Measurements from ENCODE around the gene CDH4. TPM values are rescaled to one million over a fixed set of nuclear protein-coding genes. Genes with fewer than 3 reads are reported as not detected.

Gene CDH4
- total and polyA plus RNA-seq, 2 of the 8 experiments (the other 6 are each of a cell fraction or from before 2014, with no cell fraction given): 4.3 to 7.9 TPM

GRCh38 chr20:61303675-61304074, 51.6 kb downstream of the CDH4 start:
- TF ChIP-seq YY1 (IDR thresholded peaks at IDR 0.05; ENCODE audit: low read depth, low read length): no peak
- TF ChIP-seq NRF1 (IDR thresholded peaks at IDR 0.05; ENCODE audit: low read depth, low read length): no peak
- no peak for TF ChIP-seq MAFK (IDR thresholded peaks at IDR 0.05; ENCODE audit: low read depth, low read length)
- DNase-seq (ENCODE audit: low read depth in 1 of 2, low spot score in 2 of 2): no peak
- Histone ChIP-seq H3K23me2 (ENCODE audit: low read depth, low read length) (peaks cover 4% of the 10 kb centered on the region), H3K14ac (ENCODE audit: insufficient read length) (no peak overlapping the region), H2BK12ac (ENCODE audit: low read depth, low read length) (no peak overlapping the region), H3K56ac (replicated peaks; ENCODE audit: insufficient read length, low read depth, low read length) (no peak overlapping the region), H3K79me1 (ENCODE audit: low read depth, low read length) (peaks cover 4% of the 10 kb centered on the region; the same call in 1 of the 2 replicates), H3K23ac (ENCODE audit: insufficient read length) (no peak overlapping the region), H4K91ac (replicated peaks; ENCODE audit: insufficient read length, low read length) (no peak overlapping the region), H3K9me3 (ENCODE audit: insufficient read depth in 2 of 2, low read depth in 1 of 2, low read length in 1 of 2) (no peaks in the 10 kb centered on the region), H3K4me1 (replicated peaks in 1 of 4; ENCODE audit: control insufficient read depth in 3 of 4, insufficient read depth in 4 of 4, low read length in 3 of 4) (peaks cover 7 to 23% (median 17%) of the 10 kb centered on the region in 4 experiments), H3K79me2 (ENCODE audit: control insufficient read depth in 1 of 2, insufficient read depth in 2 of 2, low read length in 2 of 2) (peaks cover 0 to 5% of the 10 kb centered on the region in 2 experiments; a peak in 1 of 4 replicates), H2BK5ac (ENCODE audit: low read depth, low read length) (no peak overlapping the region), H4K5ac (ENCODE audit: insufficient read length, low read depth, low read length) (no peak overlapping the region), H3K18ac (ENCODE audit: extremely low read depth, low read length) (no peak overlapping the region), H3K27ac (ENCODE audit: low read depth, low read length) (no peak overlapping the region), H3K36me3 (ENCODE audit: control insufficient read depth in 2 of 4, insufficient read depth in 4 of 4, low read length in 3 of 4) (no peaks in the 10 kb centered on the region), H2AFZ (ENCODE audit: low read length) (no peak overlapping the region), H2BK15ac (ENCODE audit: low read length) (no peak overlapping the region), H3K4me2 (ENCODE audit: insufficient read depth in 1 of 2, low read depth in 2 of 2, low read length in 2 of 2) (no peak overlapping the region), H4K8ac (ENCODE audit: extremely low read depth, insufficient read depth, low read length) (no peak overlapping the region; the same call in 1 of the 2 replicates), H3K4ac (replicated peaks; ENCODE audit: insufficient read length, low read depth, low read length) (no peak overlapping the region), H4K20me1 (replicated peaks in 1 of 2; ENCODE audit: control insufficient read depth in 1 of 2, insufficient read depth in 2 of 2, low read length in 2 of 2) (peaks cover 0 to 12% of the 10 kb centered on the region in 2 experiments), H3K4me3 (ENCODE audit: extremely low read depth in 1 of 4, insufficient read depth in 2 of 4, low read depth in 3 of 4, low read length in 4 of 4) (no peak overlapping the region), H2BK20ac (ENCODE audit: low read length) (no peak overlapping the region), H2AK5ac (ENCODE audit: low read depth, low read length) (no peak overlapping the region), H2BK120ac (replicated peaks; ENCODE audit: low read depth, low read length) (no peak overlapping the region), H3K27me3 (replicated peaks in 1 of 4; ENCODE audit: control insufficient read depth in 3 of 4, extremely low read depth in 1 of 4, insufficient read depth in 3 of 4, low read length in 3 of 4) (peaks cover 0 to 2% (median 0%) of the 10 kb centered on the region in 4 experiments; a peak in 3 of 7 replicates), H3K9ac (replicated peaks in 1 of 4; ENCODE audit: extremely low read depth in 1 of 4, low read depth in 3 of 4, low read length in 3 of 4) (no peak overlapping the region)
- FAIRE-seq: no peak
- POLR2A ChIA-PET (ENCODE audit: partially characterized antibody): interaction anchor here (0.7 to 1.0 kb wide), 2 partner anchors 10 to 303 kb away, joined by 3 read pairs; no protein-coding TSS in a partner anchor
- CTCF ChIA-PET (ENCODE audit: partially characterized antibody): no interaction called here
- WGBS, 2 experiments (ENCODE audit: extremely low coverage in 1 of 2, insufficient coverage in 1 of 2, insufficient read length in 1 of 2, insufficient replicate concordance in 2 of 2, low coverage in 1 of 2, low lambda C conversion rate in 2 of 2, missing lambda C conversion rate in 1 of 2): 85% methylated on average over 12 of the region's 12 CpGs; no CpG with 5 or more reads in 1 of the 2 experiments

All from H1 (cell line).